ENCODE results near the gene SPDYE2. TPM values are rescaled to one million over a fixed set of nuclear protein-coding genes. Genes with fewer than 3 reads are reported as not detected.
"Not testable (repeated sequence)": the region's sequence is repeated elsewhere in the genome, so short reads cannot be mapped to it uniquely, and the experiment has no call there.

The SPDYE2 gene, protein sequence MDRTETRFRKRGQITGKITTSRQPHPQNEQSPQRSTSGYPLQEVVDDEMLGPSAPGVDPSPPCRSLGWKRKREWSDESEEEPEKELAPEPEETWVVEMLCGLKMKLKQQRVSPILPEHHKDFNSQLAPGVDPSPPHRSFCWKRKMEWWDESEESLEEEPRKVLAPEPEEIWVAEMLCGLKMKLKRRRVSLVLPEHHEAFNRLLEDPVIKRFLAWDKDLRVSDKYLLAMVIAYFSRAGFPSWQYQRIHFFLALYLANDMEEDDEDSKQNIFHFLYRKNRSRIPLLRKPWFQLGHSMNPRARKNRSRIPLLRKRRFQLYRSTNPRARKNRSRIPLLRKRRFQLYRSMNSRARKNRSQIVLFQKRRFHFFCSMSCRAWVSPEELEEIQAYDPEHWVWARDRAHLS
- 0.10 TPM in 1 of 2 replicates, not detected in the other for total RNA-seq

DNA sequence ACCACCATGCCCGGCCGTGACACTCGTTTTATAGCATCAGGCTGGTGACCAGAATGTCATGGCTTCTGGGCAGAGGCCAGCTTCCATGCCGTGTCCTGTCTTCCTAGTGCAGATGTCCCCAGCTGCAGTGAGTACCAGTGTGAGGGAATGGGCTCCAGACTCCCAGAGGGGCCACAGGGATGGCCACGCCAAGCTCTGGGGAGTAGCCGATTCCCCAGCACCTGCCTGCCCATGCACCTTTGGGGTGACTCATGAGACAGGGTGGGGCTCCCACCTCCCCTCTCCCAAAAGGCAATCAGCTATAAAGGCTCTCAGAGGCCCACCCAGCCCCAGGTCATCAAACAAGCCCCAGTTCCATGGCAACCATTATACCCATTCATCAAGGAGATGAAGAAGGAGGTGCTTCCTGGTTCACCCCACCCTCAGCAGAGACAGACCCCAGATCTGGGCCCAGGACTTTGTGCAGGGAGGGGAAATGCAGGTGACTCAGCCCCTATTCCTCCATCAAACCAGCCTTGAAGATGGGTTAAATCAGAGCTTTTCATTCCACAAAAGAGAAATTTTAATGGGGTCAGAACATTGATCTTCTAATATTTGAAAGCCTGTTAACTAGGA is at the start of gene SPDYE2:
Gene SPDYE2 (plus strand): TSS at position 419 of the 615 bp plus-strand sequence. CDS start 2,030 bp downstream, outside the sequence.
- not testable (repeated sequence) for DNase-seq (ENCODE audit: low read depth)

GRCh38 chr7:102503141-102503540 is 47.9 kb upstream of the SPDYE2 start:
- not testable (repeated sequence) for DNase-seq (ENCODE audit: low read depth)

GRCh38 chr7:102505298-102506185 is 45.5 kb upstream of the SPDYE2 start:
- not testable (repeated sequence) for DNase-seq (ENCODE audit: low read depth)

- not testable (repeated sequence) for DNase-seq (ENCODE audit: low read depth)
These were observed 43.5 kb upstream of the SPDYE2 start for GRCh38 chr7:102507410-102508088.

GRCh38 chr7:102510575-102510974 is 40.5 kb upstream of the SPDYE2 start:
- not testable (repeated sequence) for DNase-seq (ENCODE audit: low read depth)

GRCh38 chr7:102511860-102512522 is 39.0 kb upstream of the SPDYE2 start:
- not testable (repeated sequence) for DNase-seq (ENCODE audit: low read depth)

DNA sequence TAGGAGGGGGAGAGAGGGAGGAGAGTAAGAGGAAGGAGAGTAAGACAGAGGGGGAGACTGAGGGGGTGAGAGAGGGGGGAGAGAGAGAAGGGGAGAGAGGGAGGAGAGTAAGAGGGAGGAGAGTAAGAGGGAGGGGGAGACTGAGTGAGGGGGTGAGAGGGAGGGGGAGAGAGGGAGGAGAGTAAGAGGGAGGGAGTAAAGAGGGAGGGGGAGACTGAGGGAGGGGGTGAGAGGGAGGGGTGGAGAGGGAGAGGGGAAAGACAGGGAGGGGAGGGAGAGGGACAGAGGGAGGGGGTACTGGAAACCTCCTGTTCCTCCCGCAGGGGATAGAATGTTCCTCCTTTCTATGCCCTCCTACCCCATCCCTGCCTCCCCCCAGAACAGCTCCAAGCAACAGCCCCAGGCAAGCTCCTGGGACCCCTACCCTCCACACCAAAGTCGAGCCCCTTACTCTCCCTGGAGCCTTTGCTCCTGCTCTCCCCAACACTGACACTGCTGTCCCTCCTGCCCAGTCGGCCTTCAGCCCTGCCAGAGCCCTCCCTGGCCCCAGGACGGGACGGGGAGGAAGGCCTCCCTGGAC is 38.3 kb upstream of the SPDYE2 start:
- peak; percentile 68 for DNase-seq (ENCODE audit: low read depth)

GRCh38 chr7:102514881-102515721 is 35.9 kb upstream of the SPDYE2 start:
- DNase-seq (ENCODE audit: low read depth): not testable (repeated sequence)

DNA sequence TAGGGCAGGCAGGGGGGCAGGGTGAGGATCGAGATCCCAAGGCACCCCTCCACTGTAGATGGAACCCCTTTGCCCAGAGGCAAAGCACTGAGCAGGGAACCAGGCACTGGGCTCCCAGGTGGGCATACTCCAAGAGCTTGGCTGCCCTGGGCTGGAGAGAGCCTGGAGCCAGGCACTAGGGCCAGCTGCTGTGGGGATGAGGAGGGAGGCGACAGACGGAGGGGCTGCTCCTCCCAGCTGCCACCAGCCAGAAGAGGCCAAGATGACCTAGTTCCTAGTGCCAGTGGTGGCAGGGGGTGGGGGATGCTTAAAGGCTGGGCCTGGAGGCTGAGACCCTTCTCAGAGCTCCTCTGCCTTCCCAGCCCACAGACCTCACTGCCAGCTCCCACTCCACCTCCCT is 35.1 kb upstream of the SPDYE2 start:
- DNase-seq (ENCODE audit: low read depth): not testable (repeated sequence)

DNA sequence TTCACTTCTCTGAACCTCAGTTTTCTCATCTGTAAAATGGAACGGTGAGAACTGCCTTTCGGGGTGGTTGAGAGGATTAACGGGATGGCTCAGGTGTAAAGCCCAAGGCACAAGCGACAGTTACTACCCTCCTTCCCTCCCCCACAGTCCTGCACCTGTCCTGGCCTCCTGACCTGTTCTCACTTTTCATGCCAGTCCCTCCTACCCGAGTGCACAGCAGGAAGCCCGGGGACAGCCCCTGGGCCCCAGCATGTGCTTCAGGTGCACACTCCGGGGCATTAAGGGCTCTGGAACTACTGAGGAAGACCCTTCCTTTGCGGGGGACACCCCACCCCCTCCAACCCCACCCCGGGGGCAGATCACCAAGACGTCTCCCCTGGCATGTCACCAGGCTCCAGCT is 34.1 kb upstream of the SPDYE2 start:
- not testable (repeated sequence) for DNase-seq (ENCODE audit: low read depth)

GRCh38 chr7:102517550-102518147 is 33.4 kb upstream of the SPDYE2 start, which contains the start of gene RASA4B:
Gene RASA4B (minus strand): TSS chr7:102517777. CDS start chr7:102517710, 67 bp downstream.
- not testable (repeated sequence) for DNase-seq (ENCODE audit: low read depth)

DNA sequence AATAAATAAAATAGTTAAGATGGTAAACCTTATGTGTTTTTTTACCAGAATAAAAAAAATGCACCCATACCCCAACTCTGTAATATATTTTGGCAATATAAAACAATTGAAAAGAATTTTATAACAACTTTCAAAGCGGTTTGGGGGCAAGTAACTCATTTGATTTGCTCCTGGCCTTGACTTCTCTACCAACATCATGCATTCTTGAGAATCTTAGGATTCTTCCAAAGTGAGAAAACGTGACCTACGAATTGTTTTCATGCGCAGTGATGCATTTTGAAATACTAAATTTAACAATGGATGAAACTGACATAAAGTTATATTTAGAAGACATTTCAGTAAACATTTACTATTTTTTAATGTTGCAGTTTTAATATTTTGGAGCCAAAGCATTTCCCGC is 30.2 kb upstream of the SPDYE2 start:
- not testable (repeated sequence) for DNase-seq (ENCODE audit: low read depth)

DNA sequence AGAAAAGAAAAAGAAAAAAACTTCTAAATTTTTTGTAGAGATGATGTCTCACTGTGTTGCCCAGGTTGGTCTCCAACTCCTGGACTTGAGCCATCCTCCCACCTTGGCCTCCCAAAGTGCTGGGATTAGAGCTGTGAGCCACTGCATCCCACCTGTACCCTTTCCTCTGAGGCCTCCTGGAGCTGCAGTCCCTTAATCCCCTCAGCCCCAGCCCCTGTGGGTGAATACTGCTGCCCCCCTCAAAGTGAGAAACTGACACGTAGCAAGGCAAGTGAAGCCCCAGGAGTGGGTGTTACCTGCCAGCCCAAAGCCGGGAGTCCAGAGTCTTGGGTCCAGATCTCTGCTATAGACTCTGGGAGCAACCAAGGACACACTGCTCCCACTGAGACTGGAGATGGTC is 26.2 kb upstream of the SPDYE2 start:
- not testable (repeated sequence) for DNase-seq (ENCODE audit: low read depth)

- not testable (repeated sequence) for DNase-seq (ENCODE audit: low read depth)
These were observed 23.8 kb upstream of the SPDYE2 start for GRCh38 chr7:102527182-102527581.

DNA sequence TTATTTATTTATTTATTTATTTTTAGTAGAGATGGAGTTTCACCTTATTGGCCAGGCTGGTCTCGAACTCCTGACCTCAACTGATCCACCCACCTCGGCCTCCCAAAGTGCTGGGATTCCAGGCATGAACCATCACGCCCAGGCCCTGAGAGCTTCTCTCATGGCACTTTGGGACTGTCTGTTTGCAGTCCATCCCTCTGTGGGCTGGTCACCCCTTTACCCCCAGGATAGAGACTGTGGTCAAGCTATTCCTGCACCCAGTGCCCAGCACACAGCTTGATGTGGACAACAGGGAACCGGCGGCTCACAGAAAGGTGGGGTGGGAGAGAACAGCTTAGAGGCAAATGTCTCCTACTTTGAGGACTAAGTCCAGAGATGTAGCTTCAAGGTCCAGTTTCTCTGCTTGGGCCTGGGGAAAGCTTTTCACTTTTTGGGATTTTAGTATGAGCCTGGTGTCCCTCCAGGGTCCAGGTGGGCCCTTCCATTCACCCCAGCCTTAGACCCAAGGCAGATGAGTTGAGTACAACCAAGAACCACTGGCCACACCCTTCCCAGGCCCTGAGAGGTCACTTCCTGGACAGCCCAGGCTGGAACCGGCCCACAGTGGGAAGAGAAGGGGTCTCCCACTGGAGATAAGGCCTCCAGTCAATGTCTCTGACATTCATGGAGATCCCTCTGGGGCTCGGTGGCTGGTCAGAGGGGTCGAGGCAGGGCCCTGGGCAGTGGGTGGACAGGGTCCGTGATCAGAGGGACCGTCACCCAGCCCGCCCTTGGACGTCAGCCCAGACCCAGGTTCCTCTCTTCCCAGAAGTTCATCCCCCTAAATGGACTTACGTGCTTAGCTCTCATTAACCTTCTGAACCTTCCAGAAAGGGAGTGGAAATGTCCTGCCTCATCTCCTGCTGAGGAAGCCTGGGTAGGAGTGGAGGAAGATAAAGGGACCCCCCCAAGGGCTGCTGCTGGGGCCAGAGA is 22.9 kb upstream of the SPDYE2 start:
- not testable (repeated sequence) for DNase-seq (ENCODE audit: low read depth)

- DNase-seq (ENCODE audit: low read depth): not testable (repeated sequence)
These were observed 19.4 kb upstream of the SPDYE2 start for GRCh38 chr7:102531583-102531982.

DNA sequence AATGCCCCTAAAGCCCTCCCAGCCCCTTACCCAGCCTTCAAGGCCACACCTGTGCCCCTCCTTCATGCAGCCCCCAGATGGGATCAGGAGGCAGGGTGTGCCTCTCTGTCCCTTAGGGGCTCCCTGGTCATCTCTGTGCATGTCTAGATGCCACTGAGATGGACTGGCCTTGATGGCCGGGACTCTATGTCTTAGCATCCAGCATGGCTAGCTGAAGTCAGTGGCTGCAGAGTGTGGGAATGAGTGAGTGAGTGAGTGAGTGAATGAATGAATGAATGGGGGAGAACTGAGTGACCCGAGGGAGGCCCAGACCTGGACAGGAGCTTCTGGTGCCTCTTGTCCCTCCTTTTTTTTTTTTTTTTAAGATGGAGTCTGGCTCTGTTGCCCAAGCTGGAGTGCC is 18.9 kb upstream of the SPDYE2 start:
- DNase-seq (ENCODE audit: low read depth): not testable (repeated sequence)
